ENCODE results near the gene SLC16A4.

DNA sequence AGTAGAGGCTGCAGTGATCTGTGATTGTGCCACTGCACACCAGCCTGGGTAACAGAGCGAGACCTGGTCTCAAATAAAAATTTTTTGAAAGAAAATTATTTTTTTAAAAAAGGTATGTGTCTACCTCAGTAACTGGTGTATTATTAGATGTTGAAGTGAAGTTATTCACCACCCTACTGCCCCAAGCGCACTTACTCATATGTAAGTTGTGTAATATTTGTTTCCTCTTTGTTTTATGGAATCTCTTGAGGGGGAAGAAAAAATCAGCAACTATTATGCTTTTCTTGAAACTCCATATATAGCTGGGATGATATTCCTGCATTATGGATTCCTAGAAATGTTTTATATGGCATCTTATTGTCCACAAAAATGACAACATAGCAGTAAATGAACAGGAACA lies 30.4 kb downstream of the SLC16A4 start:
- TF ChIP-seq, protein P1, sequence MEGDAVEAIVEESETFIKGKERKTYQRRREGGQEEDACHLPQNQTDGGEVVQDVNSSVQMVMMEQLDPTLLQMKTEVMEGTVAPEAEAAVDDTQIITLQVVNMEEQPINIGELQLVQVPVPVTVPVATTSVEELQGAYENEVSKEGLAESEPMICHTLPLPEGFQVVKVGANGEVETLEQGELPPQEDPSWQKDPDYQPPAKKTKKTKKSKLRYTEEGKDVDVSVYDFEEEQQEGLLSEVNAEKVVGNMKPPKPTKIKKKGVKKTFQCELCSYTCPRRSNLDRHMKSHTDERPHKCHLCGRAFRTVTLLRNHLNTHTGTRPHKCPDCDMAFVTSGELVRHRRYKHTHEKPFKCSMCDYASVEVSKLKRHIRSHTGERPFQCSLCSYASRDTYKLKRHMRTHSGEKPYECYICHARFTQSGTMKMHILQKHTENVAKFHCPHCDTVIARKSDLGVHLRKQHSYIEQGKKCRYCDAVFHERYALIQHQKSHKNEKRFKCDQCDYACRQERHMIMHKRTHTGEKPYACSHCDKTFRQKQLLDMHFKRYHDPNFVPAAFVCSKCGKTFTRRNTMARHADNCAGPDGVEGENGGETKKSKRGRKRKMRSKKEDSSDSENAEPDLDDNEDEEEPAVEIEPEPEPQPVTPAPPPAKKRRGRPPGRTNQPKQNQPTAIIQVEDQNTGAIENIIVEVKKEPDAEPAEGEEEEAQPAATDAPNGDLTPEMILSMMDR (IDR thresholded peaks at IDR 0.05): no peak
- no peak for TF ChIP-seq POLR2A (IDR thresholded peaks at IDR 0.05)

All from testis (tissue), 2 donors.